HepG2 (cell line): ENCODE measurements around the gene PRKG1. TPM values are rescaled to one million over a fixed set of nuclear protein-coding genes. Genes with fewer than 3 reads are reported as not detected.

Experiments used
- ATAC-seq: fragments of 200-7000 bp; cut with Tn5 transposase; 3 replicates; pipeline ENCODE4 v1.9.1; 2020; ENCODE audit warnings: mild to moderate bottlenecking, moderate library complexity
- BruUV-seq: library from RNA; stranded (reverse); fragments of 400-500 nt; replicated peaks from 2 replicates; lab custom pipeline; 2021; lab: Mats Ljungman, UMichigan
- CTCF ChIA-PET: fragments of 300-600 bp; formaldehyde crosslinking; extraction: SDS; loops from one replicate; lab custom pipeline; 2021; ENCODE audit warnings: low total read pairs, inconsistent platforms, low intra/inter-chr PET ratio; lab: Yijun Ruan, JAX
- POLR2A ChIA-PET: fragments of 350-600 bp; sonication (Branson Sonifier 250); formaldehyde crosslinking; loops from one replicate; lab custom pipeline; 2020; ENCODE audit warnings: antibody characterized with exemption, inconsistent platforms; lab: Yijun Ruan, JAX
- DNase-seq: peaks from one replicate; pipeline ENCODE4 v3.0.0-alpha.2; 2015; ENCODE audit warnings: low spot score
- FAIRE-seq: peaks from 3 replicates; lab custom pipeline; 2011; peaks lifted over from hg19 to GRCh38; lab: Jason Lieb, UNC
- H2AFZ ChIP-seq: one replicate; pipeline ENCODE4 v1.6.1; 2011; ENCODE audit warnings: low read length, inconsistent platforms
- H3K27ac ChIP-seq: fragments of 300-600 bp; 3 replicates; pipeline ENCODE4 v1.8.0; 2011; ENCODE audit warnings: mixed run types, mild to moderate bottlenecking, mixed read lengths, low read length, inconsistent platforms; ENCODE audit not compliant: insufficient read depth; ENCODE audit errors: extremely low read length
- H3K27me3 ChIP-seq, 2 experiments: fragments of 200-600 bp in 1 of 2; 2 replicates in 1 of 2; 3 replicates in 1 of 2; pipeline versions ENCODE4 v1.6.0 to v1.8.0; 2011; ENCODE audit warnings: low read length in 2 of 2, mild to moderate bottlenecking in 2 of 2, moderate library complexity in 2 of 2, inconsistent platforms in 1 of 2; ENCODE audit not compliant: insufficient read depth in 2 of 2, control insufficient read depth in 1 of 2
- H3K36me3 ChIP-seq, 2 experiments: fragments of 200-600 bp in 1 of 2; replicated peaks in 1 of 2; 2 replicates in 1 of 2; 3 replicates in 1 of 2; pipeline versions ENCODE4 v1.5.1 to v1.8.0; 2011; ENCODE audit warnings: low read length in 2 of 2, inconsistent platforms in 1 of 2; ENCODE audit not compliant: insufficient read depth in 2 of 2, control insufficient read depth in 1 of 2
- H3K4me1 ChIP-seq: 2 replicates; pipeline ENCODE4 v1.5.1; 2012; ENCODE audit warnings: low read length, inconsistent platforms; ENCODE audit not compliant: insufficient read depth
- H3K4me2 ChIP-seq: 2 replicates; pipeline ENCODE4 v1.6.0; 2011; ENCODE audit warnings: low read depth, low read length, inconsistent platforms
- H3K4me3 ChIP-seq, 3 experiments: fragments of 200-600 bp in 1 of 3; sonication (generic), shearing (Covaris generic) in 1 of 3; replicated peaks in 1 of 3; 2 replicates each; pipeline ENCODE4 v1.5.1; 2011 to 2016; ENCODE audit warnings: low read length in 3 of 3, inconsistent platforms in 2 of 3, low read depth in 2 of 3, mild to moderate bottlenecking in 2 of 3, control low read depth in 1 of 3, mixed read lengths in 1 of 3; ENCODE audit not compliant: insufficient read depth in 1 of 3
- H3K79me2 ChIP-seq: one replicate; pipeline ENCODE4 v1.6.1; 2011; ENCODE audit warnings: low read length, inconsistent platforms; ENCODE audit not compliant: insufficient read depth
- H3K9ac ChIP-seq: 2 replicates; pipeline ENCODE4 v1.6.0; 2011; ENCODE audit warnings: mild to moderate bottlenecking, low read depth, low read length, inconsistent platforms; ENCODE audit not compliant: insufficient read depth
- H3K9me3 ChIP-seq: 2 replicates; pipeline ENCODE4 v1.5.1; 2012; ENCODE audit warnings: mild to moderate bottlenecking, low read length
- H4K20me1 ChIP-seq: 2 replicates; pipeline ENCODE4 v1.6.0; 2011; ENCODE audit warnings: inconsistent platforms, mild to moderate bottlenecking, low read length, moderate library complexity; ENCODE audit not compliant: insufficient read depth
- CHD2 ChIP-seq: IDR thresholded peaks from 2 replicates; pipeline ENCODE4 v1.6.1; 2011; ENCODE audit warnings: low read depth, low read length, improper control_type of control experiment
- DR1 ChIP-seq: sonication (generic); formaldehyde crosslinking; IDR thresholded peaks from 2 replicates; pipeline ENCODE4 v1.8.0; 2021; ENCODE audit warnings: mild to moderate bottlenecking, missing genetic modification reagents, inconsistent platforms
- HOXA7 ChIP-seq: sonication (generic); formaldehyde crosslinking; IDR thresholded peaks from 2 replicates; pipeline ENCODE4 v1.8.1; 2022; ENCODE audit warnings: mild to moderate bottlenecking, missing genetic modification reagents, moderate library complexity
- KLF13 ChIP-seq: sonication (generic); formaldehyde crosslinking; IDR thresholded peaks from 2 replicates; pipeline ENCODE4 v1.4.0; 2020; ENCODE audit warnings: mild to moderate bottlenecking, missing genetic modification reagents
- NR2F1 ChIP-seq, 2 experiments: fragments of 450-650 bp in 1 of 2; formaldehyde crosslinking in 1 of 2; IDR thresholded peaks; 2 replicates each; pipeline versions ENCODE4 v1.5.0 to v1.6.1; 2016 to 2020; ENCODE audit warnings: mild to moderate bottlenecking in 1 of 2, missing compliant biosample characterization in 1 of 2, missing genetic modification reagents in 1 of 2, moderate library complexity in 1 of 2
- PRPF4 ChIP-seq: fragments of 200-400 bp; formaldehyde crosslinking; IDR thresholded peaks from 2 replicates; pipeline ENCODE4 v1.6.1; 2016; ENCODE audit warnings: low read length, low read depth; ENCODE audit not compliant: poor library complexity, severe bottlenecking
- SETDB1 ChIP-seq: sonication (generic); formaldehyde crosslinking; IDR thresholded peaks from 2 replicates; pipeline ENCODE4 v1.5.1; 2020; ENCODE audit warnings: missing genetic modification reagents, mild to moderate bottlenecking, borderline replicate concordance
- SP140L ChIP-seq: sonication (generic); formaldehyde crosslinking; IDR thresholded peaks from 2 replicates; pipeline ENCODE4 v1.4.0; 2020; ENCODE audit warnings: missing genetic modification reagents, borderline replicate concordance
- TAF1 ChIP-seq: sonication (generic); formaldehyde crosslinking; IDR thresholded peaks from 2 replicates; pipeline ENCODE4 v1.4.0; 2020; ENCODE audit warnings: missing genetic modification reagents
- ZNF24 ChIP-seq: fragments of 450-650 bp; IDR thresholded peaks from 2 replicates; pipeline ENCODE4 v1.6.1; 2017; ENCODE audit warnings: antibody characterized with exemption, mild to moderate bottlenecking
- ZNF350 ChIP-seq: sonication (generic); formaldehyde crosslinking; IDR thresholded peaks from 2 replicates; pipeline ENCODE4 v1.4.0; 2020; ENCODE audit warnings: mild to moderate bottlenecking, low read depth, missing genetic modification reagents, borderline replicate concordance
- WGBS: methylation state at CpG from one replicate; pipeline ENCODE4 v1.1.6; 2017; ENCODE audit warnings: low lambda C conversion rate; 5-methylcytosine and 5-hydroxymethylcytosine counted together
- in situ Hi-C: cut with HindIII; loops from 2 replicates; pipeline ENCODE4 v1.10.0; 2017; ENCODE audit warnings: low pct_unique_long_range_greater_than_20kb; ENCODE audit not compliant: extremely low pct_ligation_motif_present
- intact Hi-C: fragments of 100-400 bp; cut with micrococcal nuclease; formaldehyde crosslinking; loops from one replicate; pipeline ENCODE4 v1.10.0; 2022; ENCODE audit not compliant: unreplicated experiment
- polyA plus RNA-seq, 8 experiments: library from polyadenylated mRNA; depleted of rRNA in 3 of 8; stranded (reverse) in 7 of 8; unstranded in 1 of 8; fragments of >200 nt; fragmentation: Illumina TruSeq in 4 of 8; extraction: Trizol in 4 of 8; gene quantifications; 2 replicates each; pipeline versions ENCODE4 v1.2.1 to v1.2.3, GENCODE V29; 2011 to 2016; ENCODE audit warnings: low read depth in 4 of 8, missing spikeins in 1 of 8, mixed read lengths in 1 of 8; ENCODE audit not compliant: insufficient read depth in 1 of 8
- total RNA-seq, 5 experiments: library from RNA; depleted of rRNA; stranded (reverse); fragments of >200 nt; fragmentation: Illumina TruSeq; extraction: Trizol; gene quantifications; 2 replicates each; pipeline ENCODE4 v1.2.3, GENCODE V29; 2016; ENCODE audit warnings: low read depth in 1 of 5
- TF ChIP-seq, protein P1 (sequence below): sonication (generic); formaldehyde crosslinking; IDR thresholded peaks from 2 replicates; pipeline ENCODE4 v1.9.0; 2021; ENCODE audit warnings: missing genetic modification reagents, mild to moderate bottlenecking, borderline replicate concordance
- TF ChIP-seq, protein P2 (sequence below): sonication (generic); formaldehyde crosslinking; IDR thresholded peaks from 2 replicates; pipeline ENCODE4 v1.4.0; 2020; ENCODE audit warnings: missing genetic modification reagents, borderline replicate concordance
- TF ChIP-seq, protein P3 (sequence below): sonication (generic); formaldehyde crosslinking; IDR thresholded peaks from 2 replicates; pipeline ENCODE4 v1.4.0; 2020; ENCODE audit warnings: missing genetic modification reagents, borderline replicate concordance
- TF ChIP-seq, protein P4 (sequence below): sonication (generic); formaldehyde crosslinking; conservative IDR thresholded peaks from 2 replicates; pipeline ENCODE4 v1.8.0; 2022; ENCODE audit warnings: missing genetic modification reagents
- TF ChIP-seq, protein P5 (sequence below): sonication (generic); formaldehyde crosslinking; IDR thresholded peaks from 2 replicates; pipeline ENCODE4 v1.8.0; 2022; ENCODE audit warnings: mild to moderate bottlenecking, missing genetic modification reagents

The PRKG1 gene
- total and polyA plus RNA-seq, 2 of the 13 experiments (the other 11 are each of a cell fraction or from before 2014, with no cell fraction given): 0.01 TPM; not detected in 1

DNA sequence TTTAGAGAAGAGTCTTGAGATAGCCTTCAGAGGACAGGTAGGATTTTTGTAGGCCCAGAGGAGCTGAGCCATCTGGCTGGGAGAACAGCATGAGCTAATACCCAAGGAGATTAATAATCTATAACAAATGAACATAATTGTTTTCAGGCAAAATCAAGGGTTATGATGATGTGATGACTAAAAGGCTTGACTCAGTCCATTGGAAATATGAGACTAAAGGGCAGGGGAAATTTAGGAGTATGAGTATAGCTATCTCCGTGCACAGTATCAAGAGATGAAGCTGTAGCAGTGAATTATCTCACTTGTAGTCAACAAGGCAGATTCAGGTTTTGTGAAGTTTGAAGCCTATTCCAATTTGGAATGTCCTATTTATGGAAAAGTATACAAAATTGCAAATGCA is 585.1 kb downstream of the PRKG1 start:
- Histone ChIP-seq H3K27ac (no peak overlapping the region), H3K9me3 (no peaks in the 10 kb centered on the region), H3K4me3 (no peak overlapping the region), H2AFZ (no peak overlapping the region), H3K27me3 (no peaks in the 10 kb centered on the region; a peak in 1 of 5 replicates), H3K79me2 (no peaks in the 10 kb centered on the region), H3K4me2 (no peak overlapping the region), H3K9ac (no peak overlapping the region), H3K36me3 (no peaks in the 10 kb centered on the region), H4K20me1 (no peaks in the 10 kb centered on the region), H3K4me1 (no peaks in the 10 kb centered on the region)
- intact Hi-C loops: no loop called here
- DNase-seq (no peak), FAIRE-seq (no peak), ATAC-seq (no peak)
- WGBS: 4% methylated on average over 1 of the region's 1 CpG
- in situ Hi-C loops: no loop called here
- BruUV-seq: no TSS peak
- POLR2A ChIA-PET: no interaction called here
- CTCF ChIA-PET: no interaction called here
- TF ChIP-seq, protein P1, sequence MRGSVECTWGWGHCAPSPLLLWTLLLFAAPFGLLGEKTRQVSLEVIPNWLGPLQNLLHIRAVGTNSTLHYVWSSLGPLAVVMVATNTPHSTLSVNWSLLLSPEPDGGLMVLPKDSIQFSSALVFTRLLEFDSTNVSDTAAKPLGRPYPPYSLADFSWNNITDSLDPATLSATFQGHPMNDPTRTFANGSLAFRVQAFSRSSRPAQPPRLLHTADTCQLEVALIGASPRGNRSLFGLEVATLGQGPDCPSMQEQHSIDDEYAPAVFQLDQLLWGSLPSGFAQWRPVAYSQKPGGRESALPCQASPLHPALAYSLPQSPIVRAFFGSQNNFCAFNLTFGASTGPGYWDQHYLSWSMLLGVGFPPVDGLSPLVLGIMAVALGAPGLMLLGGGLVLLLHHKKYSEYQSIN (CRISPR knock-in tag): no peak
- TF ChIP-seq CHD2 (no peak), ZNF350 (CRISPR knock-in tag) (no peak), KLF13 (no peak), PRPF4 (no peak), SETDB1 (CRISPR knock-in tag) (no peak), ZNF24 (no peak), HOXA7 (no peak), SP140L (no peak), DR1 (CRISPR knock-in tag) (no peak), TAF1 (no peak), NR2F1 (CRISPR knock-in tag; IDR thresholded peaks at IDR 0.05) (no peak)
- TF ChIP-seq, protein P2, sequence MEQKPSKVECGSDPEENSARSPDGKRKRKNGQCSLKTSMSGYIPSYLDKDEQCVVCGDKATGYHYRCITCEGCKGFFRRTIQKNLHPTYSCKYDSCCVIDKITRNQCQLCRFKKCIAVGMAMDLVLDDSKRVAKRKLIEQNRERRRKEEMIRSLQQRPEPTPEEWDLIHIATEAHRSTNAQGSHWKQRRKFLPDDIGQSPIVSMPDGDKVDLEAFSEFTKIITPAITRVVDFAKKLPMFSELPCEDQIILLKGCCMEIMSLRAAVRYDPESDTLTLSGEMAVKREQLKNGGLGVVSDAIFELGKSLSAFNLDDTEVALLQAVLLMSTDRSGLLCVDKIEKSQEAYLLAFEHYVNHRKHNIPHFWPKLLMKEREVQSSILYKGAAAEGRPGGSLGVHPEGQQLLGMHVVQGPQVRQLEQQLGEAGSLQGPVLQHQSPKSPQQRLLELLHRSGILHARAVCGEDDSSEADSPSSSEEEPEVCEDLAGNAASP: no peak
- TF ChIP-seq, protein P3, sequence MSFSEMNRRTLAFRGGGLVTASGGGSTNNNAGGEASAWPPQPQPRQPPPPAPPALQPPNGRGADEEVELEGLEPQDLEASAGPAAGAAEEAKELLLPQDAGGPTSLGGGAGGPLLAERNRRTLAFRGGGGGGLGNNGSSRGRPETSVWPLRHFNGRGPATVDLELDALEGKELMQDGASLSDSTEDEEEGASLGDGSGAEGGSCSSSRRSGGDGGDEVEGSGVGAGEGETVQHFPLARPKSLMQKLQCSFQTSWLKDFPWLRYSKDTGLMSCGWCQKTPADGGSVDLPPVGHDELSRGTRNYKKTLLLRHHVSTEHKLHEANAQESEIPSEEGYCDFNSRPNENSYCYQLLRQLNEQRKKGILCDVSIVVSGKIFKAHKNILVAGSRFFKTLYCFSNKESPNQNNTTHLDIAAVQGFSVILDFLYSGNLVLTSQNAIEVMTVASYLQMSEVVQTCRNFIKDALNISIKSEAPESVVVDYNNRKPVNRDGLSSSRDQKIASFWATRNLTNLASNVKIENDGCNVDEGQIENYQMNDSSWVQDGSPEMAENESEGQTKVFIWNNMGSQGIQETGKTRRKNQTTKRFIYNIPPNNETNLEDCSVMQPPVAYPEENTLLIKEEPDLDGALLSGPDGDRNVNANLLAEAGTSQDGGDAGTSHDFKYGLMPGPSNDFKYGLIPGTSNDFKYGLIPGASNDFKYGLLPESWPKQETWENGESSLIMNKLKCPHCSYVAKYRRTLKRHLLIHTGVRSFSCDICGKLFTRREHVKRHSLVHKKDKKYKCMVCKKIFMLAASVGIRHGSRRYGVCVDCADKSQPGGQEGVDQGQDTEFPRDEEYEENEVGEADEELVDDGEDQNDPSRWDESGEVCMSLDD (CRISPR knock-in tag): no peak
- TF ChIP-seq, protein P4, sequence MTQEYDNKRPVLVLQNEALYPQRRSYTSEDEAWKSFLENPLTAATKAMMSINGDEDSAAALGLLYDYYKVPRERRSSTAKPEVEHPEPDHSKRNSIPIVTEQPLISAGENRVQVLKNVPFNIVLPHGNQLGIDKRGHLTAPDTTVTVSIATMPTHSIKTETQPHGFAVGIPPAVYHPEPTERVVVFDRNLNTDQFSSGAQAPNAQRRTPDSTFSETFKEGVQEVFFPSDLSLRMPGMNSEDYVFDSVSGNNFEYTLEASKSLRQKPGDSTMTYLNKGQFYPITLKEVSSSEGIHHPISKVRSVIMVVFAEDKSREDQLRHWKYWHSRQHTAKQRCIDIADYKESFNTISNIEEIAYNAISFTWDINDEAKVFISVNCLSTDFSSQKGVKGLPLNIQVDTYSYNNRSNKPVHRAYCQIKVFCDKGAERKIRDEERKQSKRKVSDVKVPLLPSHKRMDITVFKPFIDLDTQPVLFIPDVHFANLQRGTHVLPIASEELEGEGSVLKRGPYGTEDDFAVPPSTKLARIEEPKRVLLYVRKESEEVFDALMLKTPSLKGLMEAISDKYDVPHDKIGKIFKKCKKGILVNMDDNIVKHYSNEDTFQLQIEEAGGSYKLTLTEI: no peak
- TF ChIP-seq, protein P5, sequence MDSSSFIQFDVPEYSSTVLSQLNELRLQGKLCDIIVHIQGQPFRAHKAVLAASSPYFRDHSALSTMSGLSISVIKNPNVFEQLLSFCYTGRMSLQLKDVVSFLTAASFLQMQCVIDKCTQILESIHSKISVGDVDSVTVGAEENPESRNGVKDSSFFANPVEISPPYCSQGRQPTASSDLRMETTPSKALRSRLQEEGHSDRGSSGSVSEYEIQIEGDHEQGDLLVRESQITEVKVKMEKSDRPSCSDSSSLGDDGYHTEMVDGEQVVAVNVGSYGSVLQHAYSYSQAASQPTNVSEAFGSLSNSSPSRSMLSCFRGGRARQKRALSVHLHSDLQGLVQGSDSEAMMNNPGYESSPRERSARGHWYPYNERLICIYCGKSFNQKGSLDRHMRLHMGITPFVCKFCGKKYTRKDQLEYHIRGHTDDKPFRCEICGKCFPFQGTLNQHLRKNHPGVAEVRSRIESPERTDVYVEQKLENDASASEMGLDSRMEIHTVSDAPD (CRISPR knock-in tag): no peak
